ENCODE results near the gene FAM120A.

FAM120A gene

GRCh38 chr9:93595461-93595860, 144.0 kb downstream of the FAM120A start:
- DNase-seq (ENCODE audit: low read depth in 3 of 3): no peak

GRCh38 chr9:93595861-93596365, 144.4 kb downstream of the FAM120A start:
- no peak for DNase-seq (ENCODE audit: low read depth in 3 of 3)

- no peak for DNase-seq (ENCODE audit: low read depth in 3 of 3)
These were observed 144.9 kb downstream of the FAM120A start for GRCh38 chr9:93596399-93596798.

GRCh38 chr9:93597142-93597706, 145.7 kb downstream of the FAM120A start:
- no peak for DNase-seq (ENCODE audit: low read depth in 3 of 3)

GRCh38 chr9:93597871-93598646, 146.6 kb downstream of the FAM120A start:
- DNase-seq (ENCODE audit: low read depth in 3 of 3): no peak

GRCh38 chr9:93598647-93599241, 147.3 kb downstream of the FAM120A start:
- DNase-seq (ENCODE audit: low read depth in 3 of 3): no peak

GRCh38 chr9:93599571-93600403, 148.3 kb downstream of the FAM120A start:
- DNase-seq (ENCODE audit: low read depth in 3 of 3): no peak

GRCh38 chr9:93600504-93600903, 149.0 kb downstream of the FAM120A start:
- DNase-seq (ENCODE audit: low read depth in 3 of 3): no peak

GRCh38 chr9:93601063-93601462, 149.6 kb downstream of the FAM120A start:
- DNase-seq (ENCODE audit: low read depth in 3 of 3): no peak

GRCh38 chr9:93601666-93602065, 150.2 kb downstream of the FAM120A start:
- DNase-seq (ENCODE audit: low read depth in 3 of 3): no peak

- DNase-seq (ENCODE audit: low read depth in 3 of 3): no peak
These were observed 151.5 kb downstream of the FAM120A start for GRCh38 chr9:93603011-93603410.

GRCh38 chr9:93603906-93604326, 152.4 kb downstream of the FAM120A start:
- DNase-seq (ENCODE audit: low read depth in 3 of 3): no peak

GRCh38 chr9:93606187-93606586, 154.7 kb downstream of the FAM120A start:
- DNase-seq (ENCODE audit: low read depth in 3 of 3): no peak

GRCh38 chr9:93610206-93610605, 158.7 kb downstream of the FAM120A start:
- DNase-seq (ENCODE audit: low read depth in 3 of 3): no peak

- DNase-seq (ENCODE audit: low read depth in 3 of 3): no peak
These were observed 160.7 kb downstream of the FAM120A start for GRCh38 chr9:93612052-93612795.

- DNase-seq (ENCODE audit: low read depth in 3 of 3): no peak
These were observed 161.3 kb downstream of the FAM120A start for GRCh38 chr9:93612796-93613154.

- no peak for DNase-seq (ENCODE audit: low read depth in 3 of 3)
These were observed 161.7 kb downstream of the FAM120A start for GRCh38 chr9:93613174-93613573.

- DNase-seq (ENCODE audit: low read depth in 3 of 3): no peak
These were observed 162.3 kb downstream of the FAM120A start for GRCh38 chr9:93613791-93614190.

GRCh38 chr9:93614830-93615468, 163.5 kb downstream of the FAM120A start:
- DNase-seq (ENCODE audit: low read depth in 3 of 3): no peak
